RWPE2 (cell line): Measurements from ENCODE around the gene CCDC97.

Experiments used
- ATAC-seq: fragments of 200-7000 bp; cut with Tn5 transposase; 3 replicates; pipeline ENCODE4 v1.9.1; 2021; ENCODE audit warnings: low read depth
- DNase-seq: peaks from one replicate; pipeline ENCODE4 v3.0.0-alpha.2; 2020; ENCODE audit warnings: low spot score
- H3K27ac ChIP-seq: fragments of 450-650 bp; 2 replicates; pipeline ENCODE4 v1.5.1; 2017; ENCODE audit warnings: mild to moderate bottlenecking; ENCODE audit not compliant: poor library complexity, severe bottlenecking
- H3K27me3 ChIP-seq: fragments of 250-450 bp; sonication (Bioruptor Pico); 2 replicates; pipeline ENCODE4 v1.5.1; 2021; ENCODE audit warnings: mild to moderate bottlenecking, moderate library complexity; ENCODE audit not compliant: insufficient read depth, poor library complexity, severe bottlenecking
- H3K36me3 ChIP-seq: fragments of 250-450 bp; sonication (Bioruptor Pico); 2 replicates; pipeline ENCODE4 v1.5.1; 2020; ENCODE audit warnings: low read depth, mild to moderate bottlenecking, moderate library complexity
- H3K4me1 ChIP-seq: fragments of 250-450 bp; sonication (Bioruptor Pico); 2 replicates; pipeline ENCODE4 v1.5.1; 2021; ENCODE audit warnings: mild to moderate bottlenecking, moderate library complexity; ENCODE audit not compliant: insufficient read depth, poor library complexity, severe bottlenecking
- H3K4me3 ChIP-seq: fragments of 250-450 bp; sonication (Bioruptor Pico); 2 replicates; pipeline ENCODE4 v1.5.1; 2021; ENCODE audit warnings: mild to moderate bottlenecking, moderate library complexity; ENCODE audit not compliant: severe bottlenecking
- H3K9me3 ChIP-seq: fragments of 250-450 bp; sonication (Bioruptor Pico); 2 replicates; pipeline ENCODE4 v1.5.1; 2021; ENCODE audit warnings: mild to moderate bottlenecking, moderate library complexity; ENCODE audit not compliant: severe bottlenecking
- CTCF ChIP-seq: fragments of 450-650 bp; IDR thresholded peaks from one replicate; pipeline ENCODE4 v1.5.1; 2017; ENCODE audit warnings: mild to moderate bottlenecking, moderate library complexity; ENCODE audit not compliant: poor library complexity, severe bottlenecking

The CCDC97 gene

GRCh38 chr19:41320568-41320967 lies 10.6 kb downstream of the CCDC97 start:
- Histone ChIP-seq H3K4me1 (peaks cover 24% of the 10 kb centered on the region), H3K27me3 (no peaks in the 10 kb centered on the region), H3K9me3 (no peaks in the 10 kb centered on the region), H3K36me3 (peaks cover 41% of the 10 kb centered on the region), H3K27ac (no peak overlapping the region), H3K4me3 (no peak overlapping the region)
- no peak for TF ChIP-seq CTCF
- DNase-seq (no peak), ATAC-seq (no peak)

- no peak for TF ChIP-seq CTCF
These were observed 11.2 kb downstream of the CCDC97 start for GRCh38 chr19:41321204-41321599.

GRCh38 chr19:41321600-41322270 lies 11.8 kb downstream of the CCDC97 start:
- Histone ChIP-seq H3K27ac (peak overlapping the region; percentile 91), H3K36me3 (peaks cover 30% of the 10 kb centered on the region), H3K4me1 (peaks cover 33% of the 10 kb centered on the region)

More at GRCh38 chr19:41321204-41321599, 11.2 kb downstream of the CCDC97 start:
- H3K4me1 ChIP-seq = peaks cover 28% of the 10 kb centered on the region
- DNase-seq (no peak), ATAC-seq (no peak)
- peaks cover 35% of the 10 kb centered on the region for H3K36me3 ChIP-seq
- no peak overlapping the region for H3K4me3 ChIP-seq
- no peaks in the 10 kb centered on the region for H3K9me3 ChIP-seq
- H3K27me3 ChIP-seq = no peaks in the 10 kb centered on the region
- H3K27ac ChIP-seq = no peak overlapping the region

GRCh38 chr19:41322451-41322850 lies 12.5 kb downstream of the CCDC97 start:
- H3K9me3 ChIP-seq = no peaks in the 10 kb centered on the region
- H3K27me3 ChIP-seq = no peaks in the 10 kb centered on the region
- no peak for TF ChIP-seq CTCF
- ATAC-seq = no peak
- no peak for DNase-seq
- H3K27ac ChIP-seq = peak overlapping the region; percentile 91
- no peak overlapping the region for H3K4me3 ChIP-seq
- H3K36me3 ChIP-seq = peaks cover 27% of the 10 kb centered on the region
- peaks cover 40% of the 10 kb centered on the region for H3K4me1 ChIP-seq

More at GRCh38 chr19:41321600-41322270, 11.8 kb downstream of the CCDC97 start:
- ATAC-seq (no peak), DNase-seq (no peak)
- H3K4me3 ChIP-seq = no peak overlapping the region
- H3K9me3 ChIP-seq = no peaks in the 10 kb centered on the region
- TF ChIP-seq CTCF = peak; percentile 60
- no peaks in the 10 kb centered on the region for H3K27me3 ChIP-seq

GRCh38 chr19:41323023-41323422 lies 13.1 kb downstream of the CCDC97 start:
- Histone ChIP-seq H3K36me3 (peaks cover 29% of the 10 kb centered on the region), H3K4me1 (peaks cover 44% of the 10 kb centered on the region), H3K27me3 (no peaks in the 10 kb centered on the region), H3K9me3 (no peaks in the 10 kb centered on the region), H3K27ac (peak overlapping the region; percentile 91), H3K4me3 (no peak overlapping the region)
- no peak for TF ChIP-seq CTCF
- ATAC-seq (no peak), DNase-seq (no peak)
